K562 treated with DMSO at 1 percent for 24 hours (cell line): ENCODE data around the gene NR1H4. TPM values are rescaled to one million over a fixed set of nuclear protein-coding genes. Genes with fewer than 3 reads are reported as not detected.

Experiments
- total RNA-seq: library from RNA; unstranded; fragments of 300-600 nt; gene quantifications from 2 replicates; pipeline ENCODE4 v1.2.3, GENCODE V29; 2022; ENCODE audit warnings: low read depth; ENCODE audit not compliant: insufficient read depth

The NR1H4 gene
- total RNA-seq, result not detected in 2 replicates

GRCh38 chr12:100473716-100474150, at the start of gene NR1H4:
Gene NR1H4, plus strand, starts transcription at chr12:100473866. Its CDS starts 19,458 bp downstream, at chr12:100493324.

GRCh38 chr12:100573292-100574186, 99.9 kb downstream of the NR1H4 start, which contains the start of gene GAS2L3:
Gene GAS2L3, plus strand, starts transcription at chr12:100573684. Its CDS starts 21,221 bp downstream, at chr12:100594905.

Other genes with a start within 250 kb of the NR1H4 start
- gene DEPDC4, start 206.8 kb upstream of the NR1H4 start, total RNA-seq, result 0.88 and 2.0 TPM in 2 replicates
- gene SCYL2, start 206.7 kb upstream of the NR1H4 start, total RNA-seq, result 24.7 and 25.5 TPM in 2 replicates
- not detected in 2 replicates for gene SLC17A8, start 116.8 kb upstream of the NR1H4 start, total RNA-seq
- gene GAS2L3, start 99.8 kb downstream of the NR1H4 start, total RNA-seq, result 4.0 and 8.4 TPM in 2 replicates